Measurements from ENCODE around the gene SLC27A1.
"Not testable (repeated sequence)": the region's sequence is repeated elsewhere in the genome, so short reads cannot be mapped to it uniquely, and the experiment has no call there.

SLC27A1 gene

DNA sequence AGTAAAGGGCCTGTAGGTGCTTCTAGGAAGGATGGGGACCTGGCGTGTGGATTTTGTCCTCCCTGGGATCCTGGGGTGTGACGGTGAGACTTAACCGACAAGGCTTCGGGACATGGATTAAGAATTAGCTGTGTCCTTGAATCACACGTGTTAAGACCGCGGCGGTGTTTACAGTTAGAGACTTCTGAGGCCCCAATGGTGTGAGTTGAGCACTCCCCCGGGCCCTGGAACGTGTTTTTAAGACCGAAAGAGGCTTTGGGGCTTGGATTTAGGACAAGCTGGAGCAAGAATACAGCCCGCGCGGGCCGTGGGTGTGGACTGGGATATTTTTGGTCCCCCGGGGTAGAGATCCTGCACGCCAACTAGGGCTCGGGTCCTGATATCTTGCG lies 1.2 kb upstream of the SLC27A1 start:
- no peak for DNase-seq (ENCODE audit: extremely low read depth, low read depth)
- TF ChIP-seq, protein P1, sequence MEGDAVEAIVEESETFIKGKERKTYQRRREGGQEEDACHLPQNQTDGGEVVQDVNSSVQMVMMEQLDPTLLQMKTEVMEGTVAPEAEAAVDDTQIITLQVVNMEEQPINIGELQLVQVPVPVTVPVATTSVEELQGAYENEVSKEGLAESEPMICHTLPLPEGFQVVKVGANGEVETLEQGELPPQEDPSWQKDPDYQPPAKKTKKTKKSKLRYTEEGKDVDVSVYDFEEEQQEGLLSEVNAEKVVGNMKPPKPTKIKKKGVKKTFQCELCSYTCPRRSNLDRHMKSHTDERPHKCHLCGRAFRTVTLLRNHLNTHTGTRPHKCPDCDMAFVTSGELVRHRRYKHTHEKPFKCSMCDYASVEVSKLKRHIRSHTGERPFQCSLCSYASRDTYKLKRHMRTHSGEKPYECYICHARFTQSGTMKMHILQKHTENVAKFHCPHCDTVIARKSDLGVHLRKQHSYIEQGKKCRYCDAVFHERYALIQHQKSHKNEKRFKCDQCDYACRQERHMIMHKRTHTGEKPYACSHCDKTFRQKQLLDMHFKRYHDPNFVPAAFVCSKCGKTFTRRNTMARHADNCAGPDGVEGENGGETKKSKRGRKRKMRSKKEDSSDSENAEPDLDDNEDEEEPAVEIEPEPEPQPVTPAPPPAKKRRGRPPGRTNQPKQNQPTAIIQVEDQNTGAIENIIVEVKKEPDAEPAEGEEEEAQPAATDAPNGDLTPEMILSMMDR (IDR thresholded peaks at IDR 0.05; ENCODE audit: low read depth, low read length): no peak

GRCh38 chr19:17469481-17470067 lies 750 bp upstream of the SLC27A1 start:
- TF ChIP-seq, protein P1 (IDR thresholded peaks at IDR 0.05; ENCODE audit: low read depth, low read length): no peak
- DNase-seq (ENCODE audit: extremely low read depth, low read depth): peak; percentile 91

GRCh38 chr19:17471410-17472125 lies 1.2 kb downstream of the SLC27A1 start:
- TF ChIP-seq, protein P1 (IDR thresholded peaks at IDR 0.05; ENCODE audit: low read depth, low read length): no peak
- DNase-seq (ENCODE audit: extremely low read depth, low read depth): no peak

DNA sequence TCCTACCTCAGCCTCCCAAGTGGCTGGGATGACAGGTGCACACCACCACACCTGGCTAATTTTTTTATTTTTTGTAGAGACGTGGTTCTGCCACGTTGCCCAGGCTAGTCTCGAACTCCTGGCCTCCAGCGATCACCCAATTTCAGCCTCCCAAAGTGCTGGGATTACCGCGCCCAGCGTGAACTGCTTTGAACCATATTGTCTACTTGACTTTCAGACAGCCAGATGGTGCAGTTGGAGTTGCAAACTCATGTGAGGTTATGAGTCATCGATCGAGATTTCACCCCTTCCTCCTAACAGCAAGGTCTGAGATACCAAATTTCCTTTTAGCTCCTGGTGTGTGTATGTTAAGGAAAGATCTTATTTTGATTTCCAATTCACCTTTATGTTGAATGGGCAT lies 2.7 kb downstream of the SLC27A1 start:
- no peak for DNase-seq (ENCODE audit: extremely low read depth, low read depth)
- TF ChIP-seq, protein P1 (IDR thresholded peaks at IDR 0.05; ENCODE audit: low read depth, low read length): no peak

DNA sequence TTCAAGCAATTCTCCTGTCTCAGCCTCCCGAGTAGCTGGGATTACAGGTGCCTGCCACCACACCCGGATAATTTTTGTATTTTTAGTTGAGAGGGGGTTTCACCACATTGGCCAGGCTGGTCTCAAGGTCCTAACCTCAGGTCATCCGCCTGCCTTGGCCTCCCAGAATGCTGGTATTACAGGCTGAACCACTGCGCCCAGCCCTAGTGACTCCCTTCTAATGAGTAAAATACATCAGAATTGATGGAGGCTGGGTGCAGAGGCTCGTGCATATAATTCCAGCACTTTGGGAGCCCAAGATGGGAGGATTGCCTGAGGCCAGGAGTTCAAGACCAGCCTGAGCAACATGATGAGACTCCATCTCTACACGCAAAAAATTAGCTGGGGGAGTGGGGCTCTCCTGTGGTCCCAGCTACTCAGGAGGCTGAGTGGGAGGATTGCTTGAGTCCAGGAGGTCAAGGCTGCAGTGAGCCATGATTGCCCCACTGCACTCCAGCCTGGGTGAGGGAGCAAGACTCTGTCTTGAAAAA lies 4.8 kb downstream of the SLC27A1 start:
- not testable (repeated sequence) for DNase-seq (ENCODE audit: extremely low read depth, low read depth)

GRCh38 chr19:17475541-17476115 lies 5.3 kb downstream of the SLC27A1 start:
- DNase-seq (ENCODE audit: extremely low read depth, low read depth): no peak
- TF ChIP-seq, protein P1 (IDR thresholded peaks at IDR 0.05; ENCODE audit: low read depth, low read length): no peak

- TF ChIP-seq, protein P1 (IDR thresholded peaks at IDR 0.05; ENCODE audit: low read depth, low read length): no peak
- DNase-seq (ENCODE audit: extremely low read depth, low read depth): no peak
These were observed 9.0 kb downstream of the SLC27A1 start for GRCh38 chr19:17479325-17479791.

Data from AG09319 (cell line).